Thyroid gland (tissue), 4 donors: Measurements from ENCODE around the gene ZNF436. TPM values are rescaled to one million over a fixed set of nuclear protein-coding genes. Genes with fewer than 3 reads are reported as not detected.

Experiments
- DNase-seq, 2 donors: peaks; one replicate each; pipeline ENCODE4 v3.0.0-alpha.2; 2019
- H3K27ac ChIP-seq, 3 donors: fragments of 200-600 bp; sonication (generic); 1 replicate in 2 of 3; 2 replicates in 1 of 3; pipeline ENCODE4 v1.5.1; 2016 to 2019; ENCODE audit warnings: mild to moderate bottlenecking in 1 of 3, moderate library complexity in 1 of 3
- H3K27me3 ChIP-seq: fragments of 200-600 bp; sonication (generic); one replicate; pipeline ENCODE4 v1.5.1; 2019
- H3K36me3 ChIP-seq, 2 donors: fragments of 200-600 bp; sonication (generic); one replicate each; pipeline ENCODE4 v1.5.1; 2016 to 2019
- H3K4me1 ChIP-seq, 2 donors: fragments of 200-600 bp; sonication (generic); one replicate each; pipeline ENCODE4 v1.5.1; 2017 to 2019
- H3K4me3 ChIP-seq, 3 donors: fragments of 200-600 bp; sonication (generic); replicated peaks in 1 of 3; 1 replicate in 2 of 3; 2 replicates in 1 of 3; pipeline ENCODE4 v1.5.1; 2016; ENCODE audit warnings: mild to moderate bottlenecking in 1 of 3
- H3K9me3 ChIP-seq: fragments of 200-600 bp; sonication (generic); one replicate; pipeline ENCODE4 v1.5.1; 2017
- POLR2A ChIP-seq, 2 donors: fragments of 450-650 bp; IDR thresholded peaks; one replicate each; pipeline ENCODE4 v1.6.1; 2017; ENCODE audit warnings: antibody characterized with exemption in 2 of 2, mild to moderate bottlenecking in 2 of 2, moderate library complexity in 1 of 2
- WGBS, 2 donors: methylation state at CpG; one replicate each; pipeline ENCODE4 v1.1.5; 2017; 5-methylcytosine and 5-hydroxymethylcytosine counted together
- intact Hi-C: fragments of 100-400 bp; cut with DNase I; formaldehyde crosslinking; loops from one replicate; pipeline ENCODE4 v1.15.1; 2023
- total RNA-seq, 4 donors: library from RNA; depleted of rRNA; stranded (reverse); fragments of >200 nt; gene quantifications; one replicate each; pipeline ENCODE4 v1.2.3, GENCODE V29; 2016
- TF ChIP-seq, protein P1 (sequence below), 6 experiments: fragments of 200-600 bp in 3 of 6; fragments of 450-650 bp in 3 of 6; sonication (generic) in 3 of 6; IDR thresholded peaks; one replicate each; pipeline ENCODE4 v1.5.1; 2016 to 2019; ENCODE audit warnings: antibody characterized with exemption in 6 of 6, mild to moderate bottlenecking in 2 of 6, inconsistent platforms in 1 of 6, moderate library complexity in 1 of 6

Gene ZNF436
- total RNA-seq, 4 donors from 2014 or later = 22.0 to 44.0 (median 31.1) TPM

- 86 to 93% methylated on average over 1 of the region's 1 CpG for WGBS, 2 donors
- no peak for TF ChIP-seq POLR2A (IDR thresholded peaks at IDR 0.05)
- TF ChIP-seq, protein P1, sequence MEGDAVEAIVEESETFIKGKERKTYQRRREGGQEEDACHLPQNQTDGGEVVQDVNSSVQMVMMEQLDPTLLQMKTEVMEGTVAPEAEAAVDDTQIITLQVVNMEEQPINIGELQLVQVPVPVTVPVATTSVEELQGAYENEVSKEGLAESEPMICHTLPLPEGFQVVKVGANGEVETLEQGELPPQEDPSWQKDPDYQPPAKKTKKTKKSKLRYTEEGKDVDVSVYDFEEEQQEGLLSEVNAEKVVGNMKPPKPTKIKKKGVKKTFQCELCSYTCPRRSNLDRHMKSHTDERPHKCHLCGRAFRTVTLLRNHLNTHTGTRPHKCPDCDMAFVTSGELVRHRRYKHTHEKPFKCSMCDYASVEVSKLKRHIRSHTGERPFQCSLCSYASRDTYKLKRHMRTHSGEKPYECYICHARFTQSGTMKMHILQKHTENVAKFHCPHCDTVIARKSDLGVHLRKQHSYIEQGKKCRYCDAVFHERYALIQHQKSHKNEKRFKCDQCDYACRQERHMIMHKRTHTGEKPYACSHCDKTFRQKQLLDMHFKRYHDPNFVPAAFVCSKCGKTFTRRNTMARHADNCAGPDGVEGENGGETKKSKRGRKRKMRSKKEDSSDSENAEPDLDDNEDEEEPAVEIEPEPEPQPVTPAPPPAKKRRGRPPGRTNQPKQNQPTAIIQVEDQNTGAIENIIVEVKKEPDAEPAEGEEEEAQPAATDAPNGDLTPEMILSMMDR (IDR thresholded peaks at IDR 0.05) = no peak
- intact Hi-C loops = no loop called here
Measured at GRCh38 chr1:23352096-23352695, 17.4 kb downstream of the ZNF436 start.

DNA sequence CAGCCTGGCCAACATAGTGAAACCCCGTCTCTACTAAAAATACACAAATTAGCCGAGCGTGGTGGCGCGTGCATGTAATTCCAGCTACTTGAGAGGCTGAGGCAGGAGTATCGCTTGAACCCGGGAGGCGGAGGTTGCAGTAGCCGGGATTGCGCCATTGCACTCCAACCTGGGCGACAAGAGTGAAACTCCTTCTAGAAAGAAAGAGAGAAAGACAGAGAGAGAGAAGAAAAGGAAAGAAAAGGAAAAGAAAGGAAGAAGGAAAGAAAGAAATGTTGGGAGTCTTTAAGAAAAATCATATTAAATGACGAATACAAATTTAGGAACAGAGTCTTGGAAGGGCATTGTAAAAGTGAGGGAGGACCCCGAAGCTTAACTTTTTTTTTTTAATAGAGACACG, 23.7 kb downstream of the ZNF436 start:
- TF ChIP-seq, protein P1 (IDR thresholded peaks at IDR 0.05) = no peak
- no peak for TF ChIP-seq POLR2A (IDR thresholded peaks at IDR 0.05)
- H3K27ac ChIP-seq = no peak overlapping the region

More at GRCh38 chr1:23352096-23352695, 17.4 kb downstream of the ZNF436 start:
- DNase-seq = no peak
- Histone ChIP-seq H3K36me3 (no peaks in the 10 kb centered on the region), H3K4me3 (no peak overlapping the region), H3K27ac (no peak overlapping the region), H3K4me1 (no peaks in the 10 kb centered on the region), H3K9me3 (no peaks in the 10 kb centered on the region), H3K27me3 (no peaks in the 10 kb centered on the region)

DNA sequence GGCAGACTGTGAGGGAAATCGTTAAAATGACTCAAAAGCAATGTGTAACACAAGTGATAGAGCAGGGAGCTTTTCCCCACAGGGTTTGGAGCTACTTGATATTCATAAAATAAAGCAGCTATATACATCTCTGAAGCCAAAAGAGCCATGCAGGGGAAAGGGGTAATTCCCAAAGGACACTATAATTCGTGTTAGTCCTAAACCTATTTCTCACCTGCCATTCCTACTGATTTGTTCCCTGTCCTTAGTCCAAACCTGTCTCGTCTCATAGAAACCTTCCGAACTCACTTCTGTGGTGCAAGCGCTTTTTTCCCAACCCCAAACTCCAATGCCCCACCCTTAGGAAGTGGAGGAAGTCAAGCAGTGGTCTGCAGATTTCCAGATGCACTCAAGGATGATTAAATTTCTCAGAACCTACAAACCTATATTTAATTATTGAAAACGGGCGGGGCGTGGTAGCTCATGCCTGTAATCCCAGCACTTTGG, 24.6 kb downstream of the ZNF436 start:
- WGBS, 2 donors = 35 to 41% methylated on average over 8 of the region's 8 CpGs
- no peaks in the 10 kb centered on the region for H3K27me3 ChIP-seq
- no peak for DNase-seq
- TF ChIP-seq, protein P1 (IDR thresholded peaks at IDR 0.05) = no peak
- no peak for TF ChIP-seq POLR2A (IDR thresholded peaks at IDR 0.05)
- peak overlapping the region in 2 of 3 donors; percentile 34 to 95 for H3K4me3 ChIP-seq
- H3K36me3 ChIP-seq = no peaks in the 10 kb centered on the region
- H3K9me3 ChIP-seq = no peaks in the 10 kb centered on the region
- intact Hi-C loops = loop anchor here (10.0 kb wide), 1 partner anchor 60 kb away; no protein-coding TSS in a partner anchor
- H3K4me1 ChIP-seq = peaks cover 27 to 31% of the 10 kb centered on the region in 2 donors
- H3K27ac ChIP-seq = peak overlapping the region; percentile 89 to 99 (median 96)

More for the DNA sequence above, 23.7 kb downstream of the ZNF436 start:
- Histone ChIP-seq H3K27me3 (no peaks in the 10 kb centered on the region), H3K4me3 (no peak overlapping the region), H3K4me1 (peaks cover 19 to 22% of the 10 kb centered on the region in 2 donors), H3K36me3 (no peaks in the 10 kb centered on the region), H3K9me3 (no peaks in the 10 kb centered on the region)
- intact Hi-C loops = loop anchor here (10.0 kb wide), 1 partner anchor 59 kb away; no protein-coding TSS in a partner anchor
- 94 to 96% methylated on average over 14 of the region's 14 CpGs for WGBS, 2 donors
- no peak for DNase-seq

GRCh38 chr1:23344111-23344986, 25.3 kb downstream of the ZNF436 start, which contains the start of gene HNRNPR:
TSS of gene HNRNPR (minus strand) at chr1:23344284. CDS start at chr1:23341008, 3,276 bp downstream.
- 0% methylated on average over 10 to 22 of the region's 87 CpGs for WGBS, 2 donors
- peak within 1 kb of the TSS; percentile 49 to 95 (median 78) for H3K4me3 ChIP-seq
- intact Hi-C loops = loop anchor here (10.0 kb wide), 1 partner anchor 60 kb away; no protein-coding TSS in a partner anchor
- peaks cover 28 to 34% of the 10 kb centered on the region in 2 donors for H3K4me1 ChIP-seq
- H3K36me3 ChIP-seq = no peaks in the 10 kb centered on the region
- no peaks in the 10 kb centered on the region for H3K27me3 ChIP-seq
- peak within 1 kb of the TSS; percentile 89 to 99 (median 96) for H3K27ac ChIP-seq
- H3K9me3 ChIP-seq = no peaks in the 10 kb centered on the region
- DNase-seq = peak; percentile 100
- peak; percentile 74 to 83 for TF ChIP-seq POLR2A (IDR thresholded peaks at IDR 0.05)
- TF ChIP-seq, protein P1 (IDR thresholded peaks at IDR 0.05) = no peak
